ENCODE data around the gene OR11G2. TPM values are rescaled to one million over a fixed set of nuclear protein-coding genes. Genes with fewer than 3 reads are reported as not detected.

The OR11G2 gene, protein sequence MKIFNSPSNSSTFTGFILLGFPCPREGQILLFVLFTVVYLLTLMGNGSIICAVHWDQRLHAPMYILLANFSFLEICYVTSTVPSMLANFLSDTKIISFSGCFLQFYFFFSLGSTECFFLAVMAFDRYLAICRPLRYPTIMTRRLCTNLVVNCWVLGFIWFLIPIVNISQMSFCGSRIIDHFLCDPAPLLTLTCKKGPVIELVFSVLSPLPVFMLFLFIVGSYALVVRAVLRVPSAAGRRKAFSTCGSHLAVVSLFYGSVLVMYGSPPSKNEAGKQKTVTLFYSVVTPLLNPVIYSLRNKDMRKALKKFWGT
- not detected in 2 replicates for total RNA-seq

GRCh38 chr14:20190596-20190995 is at the start of gene OR11G2:
Gene OR11G2 (plus strand): TSS chr14:20190896. CDS start chr14:20197438, 6,542 bp downstream.

GRCh38 chr14:20223410-20223809 is 32.7 kb downstream of the OR11G2 start, which contains the start of gene OR11H6:
Gene OR11H6 (plus strand): TSS chr14:20223710. CDS start chr14:20223710, 0 bp downstream.

DNA sequence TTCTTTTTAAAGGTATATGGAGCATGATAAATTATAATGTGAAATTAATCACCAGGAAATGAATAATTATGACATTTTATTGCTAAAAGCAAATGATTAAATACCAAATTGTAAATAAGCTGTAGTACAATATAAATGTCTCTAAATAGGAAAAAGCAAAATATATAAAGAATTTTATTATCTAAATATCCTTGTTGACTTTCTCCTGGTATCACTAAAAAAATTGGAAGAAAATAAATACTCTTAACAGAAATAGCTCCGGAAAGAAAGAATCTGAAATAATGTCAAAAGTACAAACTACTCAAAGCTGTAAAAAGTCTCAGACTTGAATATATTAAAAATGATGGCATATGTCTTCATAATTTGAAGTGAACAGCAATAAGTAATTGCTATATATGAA is 38.0 kb downstream of the OR11G2 start, which contains the start of gene OR11H7:
Gene OR11H7 (plus strand): TSS at position 301 of the 400 bp plus-strand sequence.

Other genes with a start within 250 kb of the OR11G2 start
- gene OR4K15, start 215.3 kb upstream of the OR11G2 start, total RNA-seq, result not detected in 2 replicates
- gene OR4Q2, start 188.7 kb upstream of the OR11G2 start, total RNA-seq, result not detected in 2 replicates
- gene OR4K14, start 171.6 kb upstream of the OR11G2 start, total RNA-seq, result not detected in 2 replicates
- not detected in 2 replicates for gene OR4K13, start 154.9 kb upstream of the OR11G2 start, total RNA-seq
- not detected in 2 replicates for gene OR4L1, start 130.9 kb upstream of the OR11G2 start, total RNA-seq
- gene OR4K17, start 80.2 kb upstream of the OR11G2 start, total RNA-seq, result not detected in 2 replicates
- not detected in 2 replicates for gene OR4N5, start 52.1 kb upstream of the OR11G2 start, total RNA-seq
- gene OR11H6, start 32.8 kb downstream of the OR11G2 start, total RNA-seq, result not detected in 2 replicates
- not detected in 2 replicates for gene OR11H7, start 38.1 kb downstream of the OR11G2 start, total RNA-seq
- gene OR11H4, start 48.4 kb downstream of the OR11G2 start, total RNA-seq, result not detected in 2 replicates
- gene TTC5, start 115.1 kb downstream of the OR11G2 start, total RNA-seq, result 8.9 and 23.0 TPM in 2 replicates
- 83.3 and 150 TPM in 2 replicates for gene CCNB1IP1, start 142.4 kb downstream of the OR11G2 start, total RNA-seq
- 9.9 and 10.7 TPM in 2 replicates for gene PARP2, start 152.7 kb downstream of the OR11G2 start, total RNA-seq
- gene TEP1, start 222.6 kb downstream of the OR11G2 start, total RNA-seq, result 13.0 and 29.0 TPM in 2 replicates
- gene KLHL33, start 245.3 kb downstream of the OR11G2 start, total RNA-seq, result not detected in 2 replicates